Measurements from ENCODE around the gene TRERF1. TPM values are rescaled to one million over a fixed set of nuclear protein-coding genes. Genes with fewer than 3 reads are reported as not detected.

The TRERF1 gene
- total and polyA plus RNA-seq, 2 experiments from 2014 or later: 3.2 to 5.1 TPM

- 87% methylated on average over 4 of the region's 4 CpGs for WGBS (ENCODE audit: low lambda C conversion rate, missing lambda C conversion rate)
- H3K79me2 ChIP-seq: peaks cover 82% of the 10 kb centered on the region
- no peak overlapping the region for H3K27ac ChIP-seq
- TF ChIP-seq CTCF (IDR thresholded peaks at IDR 0.05; ENCODE audit: poor library complexity) (no peak), EZH2 (IDR thresholded peaks at IDR 0.05; ENCODE audit: borderline replicate concordance) (no peak), EZH2phosphoT487 (IDR thresholded peaks at IDR 0.05; ENCODE audit: low read depth, severe bottlenecking, unreplicated experiment) (no peak)
- no peaks in the 10 kb centered on the region for H3K36me3 ChIP-seq (replicated peaks; ENCODE audit: insufficient read depth, low read depth)
- no peak for DNase-seq (ENCODE audit: low spot score)
- peaks cover 7% of the 10 kb centered on the region for H3K4me1 ChIP-seq (ENCODE audit: insufficient read depth)
- no peak overlapping the region for H3K4me3 ChIP-seq
- H2AFZ ChIP-seq: no peak overlapping the region
- H4K20me1 ChIP-seq (ENCODE audit: insufficient read depth, poor library complexity, severe bottlenecking): peaks cover 8% of the 10 kb centered on the region
- H3K9me2 ChIP-seq (replicated peaks; ENCODE audit: insufficient read depth): no peaks in the 10 kb centered on the region
- H3K9me3 ChIP-seq (ENCODE audit: low read depth): no peaks in the 10 kb centered on the region
- H3K27me3 ChIP-seq: no peaks in the 10 kb centered on the region
- no peak overlapping the region for H3K4me2 ChIP-seq
These were observed 57.6 kb downstream of the TRERF1 start for GRCh38 chr6:42394151-42394550.

GRCh38 chr6:42393339-42393738, 58.4 kb downstream of the TRERF1 start:
- no peak for TF ChIP-seq CTCF (IDR thresholded peaks at IDR 0.05; ENCODE audit: poor library complexity)
- TF ChIP-seq EZH2phosphoT487 (IDR thresholded peaks at IDR 0.05; ENCODE audit: low read depth, severe bottlenecking, unreplicated experiment): no peak
- no peak for TF ChIP-seq EZH2 (IDR thresholded peaks at IDR 0.05; ENCODE audit: borderline replicate concordance)
- H3K27ac ChIP-seq: no peak overlapping the region
- 60% methylated on average over 3 of the region's 3 CpGs for WGBS (ENCODE audit: low lambda C conversion rate, missing lambda C conversion rate)

GRCh38 chr6:42392833-42393232, 58.9 kb downstream of the TRERF1 start:
- TF ChIP-seq CTCF (IDR thresholded peaks at IDR 0.05; ENCODE audit: poor library complexity): no peak
- no peak for TF ChIP-seq EZH2 (IDR thresholded peaks at IDR 0.05; ENCODE audit: borderline replicate concordance)
- no peak for TF ChIP-seq EZH2phosphoT487 (IDR thresholded peaks at IDR 0.05; ENCODE audit: low read depth, severe bottlenecking, unreplicated experiment)
- no peak for DNase-seq (ENCODE audit: low spot score)
- Histone ChIP-seq H3K4me2 (no peak overlapping the region), H4K20me1 (ENCODE audit: insufficient read depth, poor library complexity, severe bottlenecking) (peaks cover 11% of the 10 kb centered on the region), H3K4me3 (no peak overlapping the region), H3K36me3 (replicated peaks; ENCODE audit: insufficient read depth, low read depth) (no peaks in the 10 kb centered on the region), H2AFZ (no peak overlapping the region), H3K79me2 (peaks cover 79% of the 10 kb centered on the region), H3K27me3 (no peaks in the 10 kb centered on the region), H3K4me1 (ENCODE audit: insufficient read depth) (peaks cover 7% of the 10 kb centered on the region), H3K9me2 (replicated peaks; ENCODE audit: insufficient read depth) (no peaks in the 10 kb centered on the region), H3K9me3 (ENCODE audit: low read depth) (no peaks in the 10 kb centered on the region), H3K27ac (no peak overlapping the region)
- 94% methylated on average over 10 of the region's 10 CpGs for WGBS (ENCODE audit: low lambda C conversion rate, missing lambda C conversion rate)

More at GRCh38 chr6:42393339-42393738, 58.4 kb downstream of the TRERF1 start:
- Histone ChIP-seq H3K36me3 (replicated peaks; ENCODE audit: insufficient read depth, low read depth) (no peaks in the 10 kb centered on the region), H3K9me3 (ENCODE audit: low read depth) (no peaks in the 10 kb centered on the region), H2AFZ (no peak overlapping the region), H3K4me3 (no peak overlapping the region), H3K4me2 (no peak overlapping the region), H4K20me1 (ENCODE audit: insufficient read depth, poor library complexity, severe bottlenecking) (peaks cover 8% of the 10 kb centered on the region), H3K4me1 (ENCODE audit: insufficient read depth) (peaks cover 7% of the 10 kb centered on the region), H3K9me2 (replicated peaks; ENCODE audit: insufficient read depth) (no peaks in the 10 kb centered on the region), H3K27me3 (no peaks in the 10 kb centered on the region), H3K79me2 (peaks cover 79% of the 10 kb centered on the region)
- no peak for DNase-seq (ENCODE audit: low spot score)

GRCh38 chr6:42391441-42391840, 60.3 kb downstream of the TRERF1 start:
- TF ChIP-seq EZH2 (IDR thresholded peaks at IDR 0.05; ENCODE audit: borderline replicate concordance): no peak
- no peak for TF ChIP-seq CTCF (IDR thresholded peaks at IDR 0.05; ENCODE audit: poor library complexity)
- TF ChIP-seq EZH2phosphoT487 (IDR thresholded peaks at IDR 0.05; ENCODE audit: low read depth, severe bottlenecking, unreplicated experiment): no peak
- Histone ChIP-seq H3K4me3 (no peak overlapping the region), H3K4me1 (ENCODE audit: insufficient read depth) (peaks cover 7% of the 10 kb centered on the region), H3K27me3 (no peaks in the 10 kb centered on the region), H2AFZ (no peak overlapping the region), H3K79me2 (peaks cover 74% of the 10 kb centered on the region), H4K20me1 (ENCODE audit: insufficient read depth, poor library complexity, severe bottlenecking) (peaks cover 13% of the 10 kb centered on the region), H3K9me2 (replicated peaks; ENCODE audit: insufficient read depth) (no peaks in the 10 kb centered on the region), H3K27ac (no peak overlapping the region), H3K9me3 (ENCODE audit: low read depth) (no peaks in the 10 kb centered on the region), H3K36me3 (replicated peaks; ENCODE audit: insufficient read depth, low read depth) (no peaks in the 10 kb centered on the region), H3K4me2 (no peak overlapping the region)
- WGBS (ENCODE audit: low lambda C conversion rate, missing lambda C conversion rate): 96% methylated on average over 6 of the region's 6 CpGs
- DNase-seq (ENCODE audit: low spot score): no peak
